Stimulated activated memory B cell treated with anti-CD40 and anti-IgM and Interleukin-4, amounts not matched to agents 10 μg/mL and 1 μg/mL and 100 μg/mL, for 72 hours (primary cell): Measurements from ENCODE around the gene PDE4D.

Source experiments
- ATAC-seq: fragments of 150-1000 bp; cut with Tn5 transposase; 2 replicates; pipeline ENCODE4 v1.10.0; 2021
- H3K27ac Mint-ChIP-seq: one replicate; pipeline ENCODE4 v1.8.0; 2022; ENCODE audit warnings: mild to moderate bottlenecking, mixed read lengths
- H3K27me3 Mint-ChIP-seq: one replicate; pipeline ENCODE4 v1.8.0; 2022; ENCODE audit warnings: mixed read lengths
- H3K36me3 Mint-ChIP-seq: one replicate; pipeline ENCODE4 v1.8.0; 2022; ENCODE audit warnings: mixed read lengths
- H3K4me1 Mint-ChIP-seq: one replicate; pipeline ENCODE4 v1.8.0; 2022; ENCODE audit warnings: mixed read lengths
- H3K4me3 Mint-ChIP-seq: one replicate; pipeline ENCODE4 v1.8.0; 2022; ENCODE audit warnings: mild to moderate bottlenecking, moderate library complexity, mixed read lengths
- H3K9me3 Mint-ChIP-seq: one replicate; pipeline ENCODE4 v1.8.0; 2022; ENCODE audit warnings: mixed read lengths

PDE4D gene

GRCh38 chr5:59704936-59705335, 188.6 kb downstream of the PDE4D start:
- no peaks in the 10 kb centered on the region for H3K9me3 Mint-ChIP-seq
- H3K4me1 Mint-ChIP-seq = peaks cover 13% of the 10 kb centered on the region
- no peak overlapping the region for H3K4me3 Mint-ChIP-seq
- no peak for ATAC-seq
- no peaks in the 10 kb centered on the region for H3K36me3 Mint-ChIP-seq
- no peak overlapping the region for H3K27ac Mint-ChIP-seq
- H3K27me3 Mint-ChIP-seq = no peaks in the 10 kb centered on the region

GRCh38 chr5:59703789-59704188, 189.7 kb downstream of the PDE4D start:
- Mint-ChIP-seq H3K4me1 (peaks cover 13% of the 10 kb centered on the region), H3K36me3 (no peaks in the 10 kb centered on the region), H3K4me3 (no peak overlapping the region), H3K27ac (no peak overlapping the region), H3K9me3 (no peaks in the 10 kb centered on the region), H3K27me3 (no peaks in the 10 kb centered on the region)
- no peak for ATAC-seq

- H3K4me3 Mint-ChIP-seq = no peak overlapping the region
- no peaks in the 10 kb centered on the region for H3K27me3 Mint-ChIP-seq
- H3K4me1 Mint-ChIP-seq = peaks cover 1% of the 10 kb centered on the region
- H3K9me3 Mint-ChIP-seq = peaks cover 2% of the 10 kb centered on the region
- no peak overlapping the region for H3K27ac Mint-ChIP-seq
- no peak for ATAC-seq
- peaks cover 6% of the 10 kb centered on the region for H3K36me3 Mint-ChIP-seq
These were observed 195.0 kb downstream of the PDE4D start for GRCh38 chr5:59698207-59699178.

GRCh38 chr5:59694411-59694810, 199.1 kb downstream of the PDE4D start:
- peaks cover 2% of the 10 kb centered on the region for H3K9me3 Mint-ChIP-seq
- H3K27me3 Mint-ChIP-seq = no peaks in the 10 kb centered on the region
- no peak overlapping the region for H3K4me3 Mint-ChIP-seq
- H3K27ac Mint-ChIP-seq = no peak overlapping the region
- no peaks in the 10 kb centered on the region for H3K4me1 Mint-ChIP-seq
- H3K36me3 Mint-ChIP-seq = peaks cover 13% of the 10 kb centered on the region
- no peak for ATAC-seq

- H3K27ac Mint-ChIP-seq = no peak overlapping the region
These were observed 199.8 kb downstream of the PDE4D start for GRCh38 chr5:59693492-59694309.

GRCh38 chr5:59685793-59686192, 207.7 kb downstream of the PDE4D start:
- H3K9me3 Mint-ChIP-seq = no peaks in the 10 kb centered on the region
- H3K4me1 Mint-ChIP-seq = peaks cover 9% of the 10 kb centered on the region
- ATAC-seq = no peak
- H3K27ac Mint-ChIP-seq = no peak overlapping the region
- peaks cover 6% of the 10 kb centered on the region for H3K36me3 Mint-ChIP-seq
- H3K4me3 Mint-ChIP-seq = no peak overlapping the region
- no peaks in the 10 kb centered on the region for H3K27me3 Mint-ChIP-seq

More at GRCh38 chr5:59693492-59694309, 199.8 kb downstream of the PDE4D start:
- Mint-ChIP-seq H3K4me3 (no peak overlapping the region), H3K9me3 (peaks cover 2% of the 10 kb centered on the region), H3K27me3 (no peaks in the 10 kb centered on the region), H3K4me1 (no peaks in the 10 kb centered on the region), H3K36me3 (peaks cover 13% of the 10 kb centered on the region)
- no peak for ATAC-seq

GRCh38 chr5:59685191-59685530, 208.4 kb downstream of the PDE4D start:
- H3K4me3 Mint-ChIP-seq = no peak overlapping the region
- no peaks in the 10 kb centered on the region for H3K27me3 Mint-ChIP-seq
- no peaks in the 10 kb centered on the region for H3K9me3 Mint-ChIP-seq
- H3K4me1 Mint-ChIP-seq = peaks cover 9% of the 10 kb centered on the region
- no peak overlapping the region for H3K27ac Mint-ChIP-seq
- no peak for ATAC-seq
- H3K36me3 Mint-ChIP-seq = no peaks in the 10 kb centered on the region

- Mint-ChIP-seq H3K9me3 (no peaks in the 10 kb centered on the region), H3K27me3 (no peaks in the 10 kb centered on the region), H3K4me1 (peaks cover 9% of the 10 kb centered on the region), H3K4me3 (no peak overlapping the region), H3K27ac (no peak overlapping the region), H3K36me3 (no peaks in the 10 kb centered on the region)
- no peak for ATAC-seq
These were observed 208.9 kb downstream of the PDE4D start for GRCh38 chr5:59684388-59685190.

DNA sequence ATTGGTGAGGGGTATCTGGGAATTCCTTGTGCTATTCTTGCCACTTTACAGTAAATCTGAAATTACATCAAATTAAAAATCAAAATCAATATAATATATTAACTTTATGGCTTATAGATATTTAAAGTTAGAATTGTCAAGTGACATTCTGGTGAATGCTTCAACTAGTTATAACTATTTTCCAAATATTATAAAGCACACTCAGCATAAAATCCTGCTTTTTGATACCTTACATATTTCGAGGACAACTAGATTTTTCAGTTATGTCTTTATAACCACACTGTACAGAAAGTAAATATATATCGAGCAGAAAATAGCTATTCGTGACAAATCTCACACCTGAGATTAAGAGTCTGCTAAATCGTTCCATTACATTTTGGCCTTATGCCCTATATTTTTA, 210.2 kb downstream of the PDE4D start:
- Mint-ChIP-seq H3K4me1 (peaks cover 7% of the 10 kb centered on the region), H3K27ac (no peak overlapping the region), H3K36me3 (no peaks in the 10 kb centered on the region), H3K9me3 (no peaks in the 10 kb centered on the region), H3K27me3 (no peaks in the 10 kb centered on the region), H3K4me3 (no peak overlapping the region)
- no peak for ATAC-seq

- ATAC-seq = no peak
- no peak overlapping the region for H3K27ac Mint-ChIP-seq
These were observed 211.0 kb downstream of the PDE4D start for GRCh38 chr5:59682542-59682941.

DNA sequence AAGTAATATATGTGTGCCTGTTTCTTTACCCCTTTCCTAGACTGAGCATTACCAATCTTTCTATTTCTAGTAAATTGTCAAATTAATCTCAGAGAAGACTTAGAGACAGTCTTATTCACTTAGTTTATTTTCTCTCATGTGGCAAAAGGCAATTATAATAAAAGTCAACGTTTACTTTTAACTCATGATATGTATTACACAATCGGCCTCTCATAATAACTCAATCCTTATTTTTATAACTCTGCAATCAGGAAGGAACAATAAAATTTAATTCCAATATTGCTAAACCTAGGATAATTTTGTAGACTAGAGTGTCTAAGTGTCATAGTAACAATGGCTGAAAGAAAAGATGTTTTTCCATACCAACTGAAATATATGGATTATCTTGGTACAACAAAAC, 214.6 kb downstream of the PDE4D start:
- no peak for ATAC-seq
- Mint-ChIP-seq H3K27me3 (no peaks in the 10 kb centered on the region), H3K4me3 (no peak overlapping the region), H3K36me3 (no peaks in the 10 kb centered on the region), H3K27ac (no peak overlapping the region), H3K9me3 (no peaks in the 10 kb centered on the region), H3K4me1 (no peaks in the 10 kb centered on the region)

More at GRCh38 chr5:59682542-59682941, 211.0 kb downstream of the PDE4D start:
- Mint-ChIP-seq H3K4me3 (no peak overlapping the region), H3K9me3 (no peaks in the 10 kb centered on the region), H3K4me1 (no peaks in the 10 kb centered on the region), H3K36me3 (no peaks in the 10 kb centered on the region), H3K27me3 (no peaks in the 10 kb centered on the region)

DNA sequence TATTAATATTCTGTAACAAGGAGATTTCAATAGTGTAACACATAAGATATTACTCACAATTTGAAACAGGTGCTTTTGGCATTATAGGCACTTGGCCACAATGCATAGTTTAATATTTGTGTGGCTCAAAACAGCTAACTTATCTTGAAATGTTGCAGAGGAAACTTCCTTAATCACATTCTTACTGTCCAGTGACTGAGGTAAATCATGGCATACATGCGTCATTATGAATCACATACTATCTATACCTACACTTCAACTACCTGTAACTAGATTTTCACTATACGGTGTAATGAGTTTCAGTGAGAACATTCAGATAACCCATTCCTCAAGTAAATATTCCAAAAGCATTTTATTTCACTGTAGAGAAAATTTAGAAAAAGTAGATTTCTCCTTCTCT, 218.8 kb downstream of the PDE4D start:
- no peak overlapping the region for H3K4me3 Mint-ChIP-seq
- H3K27me3 Mint-ChIP-seq = no peaks in the 10 kb centered on the region
- no peaks in the 10 kb centered on the region for H3K36me3 Mint-ChIP-seq
- ATAC-seq = no peak
- H3K27ac Mint-ChIP-seq = peak overlapping the region; percentile 40
- H3K4me1 Mint-ChIP-seq = no peaks in the 10 kb centered on the region
- no peaks in the 10 kb centered on the region for H3K9me3 Mint-ChIP-seq

DNA sequence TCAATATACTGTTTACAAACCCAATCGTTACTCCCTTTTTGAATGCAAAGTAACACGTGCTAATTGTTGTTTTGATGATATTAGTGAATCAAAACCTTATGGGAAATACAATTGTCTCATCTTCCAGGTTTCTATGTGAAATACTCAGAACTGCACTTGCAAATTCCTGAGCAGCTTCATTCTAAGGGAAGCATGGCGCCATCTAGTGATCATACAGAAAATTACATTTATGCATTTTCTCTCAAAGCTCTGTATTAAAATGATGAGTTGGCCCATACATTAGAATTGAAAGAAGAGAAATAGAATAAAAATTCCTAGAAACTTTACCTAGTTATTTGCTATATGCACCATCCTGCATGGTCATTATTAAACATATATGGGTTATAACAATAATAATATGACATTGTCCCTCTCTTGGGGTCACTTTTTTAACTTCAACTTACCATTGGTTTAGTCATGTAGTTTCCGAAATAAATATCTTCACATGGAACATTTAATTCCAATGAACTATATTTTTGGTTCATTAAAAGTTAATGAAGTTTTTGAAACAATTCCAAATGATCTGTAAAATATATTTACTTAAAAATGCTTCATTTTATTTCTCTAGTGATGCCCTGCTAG, 220.0 kb downstream of the PDE4D start:
- Mint-ChIP-seq H3K27ac (no peak overlapping the region), H3K4me1 (peaks cover 4% of the 10 kb centered on the region), H3K4me3 (no peak overlapping the region), H3K9me3 (no peaks in the 10 kb centered on the region), H3K36me3 (no peaks in the 10 kb centered on the region), H3K27me3 (no peaks in the 10 kb centered on the region)
- no peak for ATAC-seq

DNA sequence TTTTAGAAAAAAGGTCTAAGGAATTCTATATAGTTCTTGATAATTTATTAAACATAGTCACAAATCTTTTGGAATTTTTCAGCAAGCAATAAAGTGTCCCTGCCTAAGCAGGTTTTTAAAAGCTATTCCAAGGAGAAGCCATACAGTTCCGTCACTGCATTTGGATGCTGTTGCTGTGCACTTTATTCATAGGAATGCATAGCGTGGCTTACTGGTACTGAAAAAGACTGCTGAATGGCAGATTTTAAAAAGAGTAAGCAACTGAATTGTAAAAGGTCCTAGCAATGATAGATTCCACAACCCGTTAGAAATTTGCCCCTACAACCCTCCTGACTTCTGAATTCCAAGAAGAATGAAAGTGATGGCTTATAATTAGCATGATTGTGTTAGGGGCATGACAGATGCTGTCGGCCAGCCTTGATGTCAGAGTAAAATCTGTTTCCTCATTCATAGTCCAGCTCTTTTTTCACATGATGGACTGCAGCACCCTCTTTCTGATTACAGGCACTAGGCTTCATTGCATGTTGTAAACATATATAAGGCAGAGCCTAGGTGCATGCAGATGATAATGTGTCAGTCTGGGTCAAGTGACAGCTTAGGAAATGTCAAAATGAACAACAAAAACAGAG, 227.0 kb downstream of the PDE4D start:
- Mint-ChIP-seq H3K36me3 (no peaks in the 10 kb centered on the region), H3K9me3 (no peaks in the 10 kb centered on the region), H3K27me3 (no peaks in the 10 kb centered on the region), H3K27ac (no peak overlapping the region), H3K4me1 (peaks cover 21% of the 10 kb centered on the region), H3K4me3 (no peak overlapping the region)
- no peak for ATAC-seq
